Islet of Langerhans (tissue), 1 donor: ENCODE measurements around the gene SYT1.
"Not testable (repeated sequence)": the region's sequence is repeated elsewhere in the genome, so short reads cannot be mapped to it uniquely, and the experiment has no call there.

Experiments
- FAIRE-seq: peaks from one replicate; lab custom pipeline; 2011; peaks lifted over from hg19 to GRCh38; lab: Jason Lieb, UNC

Gene SYT1

GRCh38 chr12:79143803-79144202 lies 279.2 kb downstream of the SYT1 start:
- no peak for FAIRE-seq

- no peak for FAIRE-seq
Observed at GRCh38 chr12:79151956-79152355, 287.4 kb downstream of the SYT1 start.

- no peak for FAIRE-seq
Observed at GRCh38 chr12:79155683-79156082, 291.1 kb downstream of the SYT1 start.

DNA sequence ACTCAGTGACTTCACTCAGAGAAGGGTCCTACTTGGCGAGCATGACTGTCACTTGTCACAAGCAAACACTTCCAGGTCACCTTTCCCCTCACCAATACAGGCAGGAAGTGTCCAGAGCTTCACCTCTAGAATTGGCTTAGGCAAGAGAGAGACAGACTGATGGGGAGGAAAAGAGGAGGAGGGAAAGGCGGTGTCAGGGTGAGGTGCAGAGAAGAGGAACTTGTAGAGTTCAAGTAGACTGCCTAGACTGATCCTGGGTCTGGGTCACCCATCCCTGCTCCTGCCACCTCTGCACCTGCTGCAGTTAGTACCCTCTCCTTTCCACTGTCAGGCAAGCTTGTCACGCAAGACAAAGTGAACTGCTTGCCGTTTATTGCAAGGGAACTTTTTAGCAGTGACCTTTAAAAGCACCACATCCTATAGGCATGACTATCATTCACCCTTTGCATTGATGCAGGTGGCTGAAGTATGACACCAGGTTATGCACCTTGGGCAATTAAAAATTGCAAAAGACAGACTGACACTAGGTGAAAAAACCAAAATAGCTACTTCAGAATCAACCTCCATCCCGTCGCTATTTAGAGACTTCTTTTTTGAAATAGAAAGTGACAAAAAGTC lies 292.4 kb downstream of the SYT1 start:
- no peak for FAIRE-seq

- no peak for FAIRE-seq
Observed at GRCh38 chr12:79161249-79161934, 296.8 kb downstream of the SYT1 start.

DNA sequence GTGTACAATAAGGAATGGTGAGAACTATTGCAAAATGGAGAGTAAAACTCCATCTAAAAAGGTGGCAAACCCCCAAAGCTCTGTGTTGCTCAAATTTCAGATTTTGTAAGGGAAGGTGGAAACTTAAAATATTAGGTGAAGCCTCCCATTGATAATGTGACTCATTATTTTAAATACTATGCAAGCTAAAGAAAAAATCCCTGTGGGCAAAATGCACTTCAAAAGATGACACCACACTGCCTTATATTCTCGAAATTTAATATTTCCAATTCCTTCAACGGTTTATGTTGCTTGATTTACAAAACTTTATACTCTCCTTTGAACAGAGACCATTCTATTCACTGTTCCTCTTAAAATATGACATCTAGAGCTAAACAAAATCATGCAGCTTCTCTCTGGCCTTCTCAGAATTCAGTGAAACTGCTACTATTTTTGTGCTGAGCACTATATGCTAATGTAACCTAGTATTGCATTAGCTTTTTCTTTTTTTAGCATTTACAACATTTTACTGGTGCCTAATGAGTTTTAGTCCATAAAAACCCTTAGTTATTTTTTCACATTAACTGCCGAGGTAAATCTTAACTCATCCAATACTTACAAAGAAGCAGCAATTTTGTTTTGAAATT lies 297.7 kb downstream of the SYT1 start:
- FAIRE-seq = no peak

- no peak for FAIRE-seq
Observed at GRCh38 chr12:79162948-79163347, 298.4 kb downstream of the SYT1 start.

DNA sequence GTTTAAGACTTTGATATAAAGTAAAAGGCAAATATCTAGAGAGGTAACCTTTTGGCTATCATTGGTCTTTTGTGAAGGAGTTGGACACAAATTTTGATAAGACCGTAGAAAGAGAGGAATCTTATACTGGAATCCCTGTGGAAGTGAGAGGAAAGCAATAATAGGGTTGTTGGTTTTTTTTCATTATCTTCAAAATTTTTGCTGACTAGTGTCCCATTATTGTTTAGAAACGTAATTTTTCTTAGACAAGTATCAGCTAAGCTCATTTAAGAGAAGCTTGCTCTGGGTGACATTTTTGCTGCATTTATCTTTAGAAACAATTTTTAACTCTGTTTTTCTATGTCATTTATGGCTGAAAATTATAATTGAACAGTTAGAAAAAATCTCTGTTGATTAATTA lies 300.3 kb downstream of the SYT1 start:
- no peak for FAIRE-seq

- no peak for FAIRE-seq
Observed at GRCh38 chr12:79168687-79169086, 304.1 kb downstream of the SYT1 start.

GRCh38 chr12:79174626-79175025 lies 310.1 kb downstream of the SYT1 start:
- peak; percentile 75 for FAIRE-seq

DNA sequence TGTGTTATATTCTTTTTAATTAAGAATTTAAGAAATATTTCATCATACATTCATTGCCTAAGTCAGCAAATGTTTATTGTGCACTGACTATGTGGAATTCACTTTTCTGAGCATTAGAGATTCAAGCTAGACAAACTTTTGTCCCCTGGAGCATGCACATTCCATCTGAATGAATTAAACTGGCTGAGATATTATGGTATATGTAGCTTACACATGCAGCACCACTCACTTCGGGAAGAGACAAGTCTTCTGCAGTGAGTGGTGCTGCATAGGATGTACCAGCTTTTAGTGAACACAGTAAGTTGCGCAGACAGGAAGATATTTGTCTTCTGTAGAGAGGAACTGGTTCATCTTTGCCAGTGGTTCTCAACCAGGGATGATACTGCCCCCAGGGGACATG lies 318.4 kb downstream of the SYT1 start:
- FAIRE-seq = no peak

GRCh38 chr12:79183926-79184325 lies 319.4 kb downstream of the SYT1 start:
- no peak for FAIRE-seq

- no peak for FAIRE-seq
Observed at GRCh38 chr12:79186506-79186905, 321.9 kb downstream of the SYT1 start.

DNA sequence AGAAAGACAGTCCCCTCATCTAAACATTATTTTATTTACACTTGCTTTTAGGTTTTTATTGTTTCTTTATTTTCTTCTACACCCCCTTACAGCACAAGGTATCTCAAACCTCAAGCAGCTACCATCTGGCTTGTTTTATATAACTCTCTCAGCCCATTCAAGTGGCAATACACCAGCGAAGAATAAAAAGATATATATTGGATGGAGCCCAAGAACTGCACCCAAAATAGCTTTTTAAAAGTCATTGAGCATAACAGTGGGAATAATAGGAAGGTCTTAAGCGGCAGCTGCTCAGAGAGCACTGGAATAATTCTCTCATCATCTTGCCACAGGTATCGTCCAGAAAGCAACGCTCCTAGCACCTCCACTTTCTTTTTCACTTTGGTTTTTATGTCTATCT lies 322.5 kb downstream of the SYT1 start:
- no peak for FAIRE-seq

DNA sequence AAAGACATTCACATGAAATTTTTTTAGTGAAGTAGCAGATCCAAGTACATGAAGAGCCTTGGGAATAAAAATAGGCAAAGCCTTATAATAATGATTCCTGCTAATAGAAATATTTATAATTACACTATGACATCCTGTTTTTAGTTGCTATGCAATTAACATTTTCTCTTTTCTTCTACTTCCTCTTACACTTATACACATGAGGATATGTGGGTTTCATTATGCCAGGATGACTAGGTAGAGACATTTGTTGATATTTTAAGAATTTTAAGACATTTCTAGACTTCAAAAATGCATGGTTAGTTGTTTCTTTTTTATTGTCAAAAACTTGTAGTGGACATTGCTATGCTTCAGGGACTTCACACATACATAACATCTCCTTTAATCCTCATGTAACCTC lies 326.8 kb downstream of the SYT1 start:
- no peak for FAIRE-seq

- FAIRE-seq = no peak
Observed at GRCh38 chr12:79194595-79194994, 330.0 kb downstream of the SYT1 start.

DNA sequence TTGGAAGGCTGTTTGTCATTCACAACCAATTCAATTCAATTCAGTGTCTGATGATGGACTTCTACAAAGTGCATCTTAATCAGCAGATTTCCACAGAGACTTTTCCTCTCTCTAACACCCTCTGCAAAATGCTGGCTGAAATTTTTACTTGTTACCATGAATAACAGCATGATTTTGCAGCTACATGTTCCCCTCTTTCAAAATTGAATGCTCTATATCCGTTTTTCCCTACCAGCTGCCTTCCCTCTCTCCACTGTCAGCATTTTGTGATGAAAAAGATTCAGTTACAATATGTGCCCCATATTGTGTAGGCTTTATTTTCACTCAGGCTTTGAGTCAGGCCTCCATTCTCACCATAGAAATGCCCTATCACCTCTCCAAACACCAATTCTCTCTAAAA lies 334.6 kb downstream of the SYT1 start:
- no peak for FAIRE-seq

DNA sequence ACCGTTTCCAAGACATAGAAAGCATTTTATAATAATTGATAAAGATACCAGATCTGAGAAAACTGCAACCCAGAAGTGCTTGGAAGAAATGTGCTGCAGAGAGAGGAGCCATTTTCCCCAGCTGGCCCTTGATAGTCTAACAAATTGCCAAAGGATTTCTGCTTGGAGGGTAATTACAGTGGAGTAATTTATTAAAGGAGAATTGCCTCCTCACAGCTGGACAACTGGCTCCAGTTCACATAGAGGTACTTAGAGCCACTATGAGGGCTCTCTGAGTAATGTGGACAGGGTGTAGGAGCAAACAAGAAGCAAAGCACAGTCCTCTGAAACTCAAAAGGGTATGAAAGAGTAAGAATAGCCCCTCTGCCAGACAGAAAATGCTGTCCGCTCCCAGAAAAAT lies 335.6 kb downstream of the SYT1 start:
- FAIRE-seq = no peak

DNA sequence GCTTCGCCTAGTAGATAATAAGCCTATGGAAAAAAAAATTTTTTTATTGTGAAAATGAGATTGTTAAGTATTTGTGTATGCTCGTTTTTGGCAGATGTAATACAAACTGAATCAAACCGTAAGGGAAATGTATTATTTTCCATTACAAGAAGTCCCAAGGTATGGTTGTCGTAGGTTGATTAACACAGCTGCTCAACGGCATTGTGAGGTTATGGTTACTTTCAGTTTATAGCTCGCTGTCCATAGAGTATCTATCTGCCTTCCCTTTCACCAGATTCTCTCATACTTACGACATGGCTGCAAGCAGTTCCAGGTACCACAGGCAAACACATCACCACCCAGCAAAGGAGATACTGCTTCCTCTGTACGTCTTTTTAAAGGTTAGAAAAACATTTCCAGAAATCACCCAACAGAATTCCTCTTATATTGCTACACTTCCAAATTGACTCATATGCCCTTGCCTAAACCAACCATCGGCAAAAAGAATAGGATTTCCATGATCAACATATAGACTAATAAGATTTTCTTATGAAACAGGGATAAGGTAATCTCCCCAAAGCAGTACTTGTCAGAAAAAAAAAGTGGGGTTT lies 338.6 kb downstream of the SYT1 start:
- FAIRE-seq = no peak

DNA sequence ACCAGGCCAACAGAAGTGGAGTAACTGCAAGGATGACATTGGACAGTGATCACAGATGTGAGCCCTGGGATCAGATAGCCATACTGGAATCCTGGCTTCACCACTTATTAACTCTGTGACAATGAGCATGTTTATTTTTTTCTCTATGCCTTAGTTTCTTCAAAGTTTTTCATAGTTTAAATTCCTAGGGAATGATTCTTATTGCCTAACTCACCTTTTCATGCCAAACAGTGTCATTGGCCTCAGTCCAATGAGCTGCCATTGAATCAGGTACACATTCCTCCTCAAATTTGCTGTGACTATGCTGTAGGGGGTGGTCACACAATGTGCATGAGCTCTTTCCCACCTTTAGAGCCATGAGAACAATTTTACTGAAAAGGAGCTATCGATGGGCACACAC lies 342.3 kb downstream of the SYT1 start:
- no peak for FAIRE-seq

GRCh38 chr12:79210403-79210802 lies 345.8 kb downstream of the SYT1 start:
- not testable (repeated sequence) for FAIRE-seq

- no peak for FAIRE-seq
Observed at GRCh38 chr12:79217306-79217705, 352.7 kb downstream of the SYT1 start.

DNA sequence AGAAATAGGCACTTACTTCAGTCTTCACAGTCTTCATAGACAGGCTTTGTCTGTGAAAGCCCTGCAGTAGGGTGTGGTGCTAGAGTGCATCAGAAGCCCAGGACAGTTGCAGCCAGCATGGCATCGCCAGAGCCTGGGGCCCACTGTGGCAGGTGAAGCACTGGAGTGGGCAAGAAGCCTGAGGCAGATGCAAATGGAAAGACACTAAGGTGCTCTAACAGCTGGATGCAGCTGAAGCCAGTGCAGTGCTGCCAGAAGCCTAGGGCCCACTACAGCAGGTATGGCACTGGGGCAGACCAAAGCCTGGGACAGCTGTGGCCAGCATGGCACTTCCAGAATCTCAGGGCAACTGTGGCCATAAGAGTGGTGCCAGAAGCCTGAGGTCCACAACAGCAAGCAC lies 358.6 kb downstream of the SYT1 start:
- no peak for FAIRE-seq

DNA sequence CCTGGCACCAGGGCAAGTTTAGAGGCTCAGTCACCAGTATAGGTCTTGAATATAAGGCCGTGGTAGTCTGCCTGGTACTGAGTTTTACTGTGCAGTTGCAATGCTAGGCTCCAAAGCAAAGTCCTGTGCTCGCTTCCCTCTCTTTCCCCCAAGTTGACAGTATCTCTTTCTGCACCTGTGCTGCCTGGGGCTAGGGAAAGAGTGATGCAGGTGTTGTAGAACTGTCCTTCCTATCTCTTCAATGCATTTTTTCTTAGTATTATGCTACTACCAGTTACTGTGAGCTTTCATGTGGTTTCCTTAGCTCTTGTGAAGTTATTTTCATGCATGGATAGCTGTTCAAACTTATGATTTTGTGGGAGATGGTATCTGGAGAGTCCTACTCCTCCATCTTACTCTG lies 359.2 kb downstream of the SYT1 start:
- FAIRE-seq = no peak
